ENCODE data around the gene CFAP410. TPM values are rescaled to one million over a fixed set of nuclear protein-coding genes. Genes with fewer than 3 reads are reported as not detected.

CFAP410 gene
- total and polyA plus RNA-seq, 9 donors: 1.2 to 40.8 (median 29.3) TPM

DNA sequence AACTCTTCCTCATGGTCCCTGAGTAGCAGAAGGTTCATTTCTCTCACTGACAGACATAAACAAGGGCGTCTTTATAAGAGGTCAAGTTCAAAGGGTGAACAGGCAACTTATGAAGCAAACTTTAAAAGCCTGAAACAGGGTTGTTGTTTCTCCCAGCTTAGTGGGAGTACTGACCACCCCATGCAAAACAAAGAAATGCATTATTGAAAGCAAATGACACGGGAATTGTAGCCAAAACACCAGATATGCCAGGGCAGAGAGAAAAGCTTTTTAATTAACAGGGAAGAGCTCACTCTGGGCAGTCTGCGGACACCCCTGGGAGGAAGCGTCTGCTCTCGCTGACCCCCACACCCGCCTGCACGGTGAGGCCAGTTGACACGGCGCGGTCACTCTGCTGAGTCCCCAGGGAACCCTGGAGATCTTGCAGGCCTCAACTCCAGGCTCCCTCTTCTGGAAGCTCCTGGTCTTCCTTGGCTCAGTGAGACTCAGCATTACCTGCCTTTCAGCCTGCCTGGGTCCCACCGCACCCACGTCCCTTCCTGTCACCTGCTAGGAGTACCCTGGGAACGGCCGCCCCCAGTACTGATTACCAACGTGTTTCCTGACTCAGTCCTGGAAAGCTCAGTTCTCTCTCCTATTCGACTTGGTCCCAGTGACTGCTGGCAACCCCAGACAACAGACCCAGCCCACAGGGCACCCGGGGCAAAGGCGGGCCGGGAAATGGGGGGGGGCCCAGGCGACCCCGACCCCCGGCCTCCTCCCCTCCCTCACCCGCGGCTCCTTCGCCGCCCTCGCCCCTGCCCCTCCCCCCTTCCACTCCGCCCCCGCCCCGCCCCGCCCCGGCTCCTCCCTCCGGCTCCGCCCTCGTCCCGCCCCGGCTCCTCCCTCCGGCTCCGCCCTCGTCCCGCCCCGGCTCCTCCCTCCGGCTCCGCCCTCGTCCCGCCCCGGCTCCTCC is 972 bp downstream of the CFAP410 start:
- intact Hi-C loops (cut with DNase I): loop anchor here in 1 of 4 donors (5.0 to 10.0 kb wide), 3 partner anchors 41 to 927 kb away; partner anchors contain the start of gene UBE2G2
- Histone ChIP-seq H3K4me1 (ENCODE audit: insufficient read depth) (peaks cover 4% of the 10 kb centered on the region), H3K36me3 (no peaks in the 10 kb centered on the region), H3K27ac (peak overlapping the region; percentile 80 to 95), H3K27me3 (no peaks in the 10 kb centered on the region), H3K9me3 (no peaks in the 10 kb centered on the region), H3K4me3 (peak overlapping the region; percentile 51)
- DNase-seq: peak; percentile 72 to 83 (median 81)
- WGBS, 3 donors: 1 to 2% (median 2%) methylated on average over 21 to 43 of the region's 47 CpGs
- TF ChIP-seq EP300 (IDR thresholded peaks at IDR 0.05) (no peak), POLR2A (IDR thresholded peaks at IDR 0.05) (no peak), CTCF (IDR thresholded peaks at IDR 0.05) (peak in 2 of 3 donors; percentile 39 to 41)

- WGBS, 3 donors: 28 to 40% (median 35%) methylated on average over 3 of the region's 3 CpGs
- H3K4me1 ChIP-seq (ENCODE audit: insufficient read depth): peaks cover 4% of the 10 kb centered on the region
- H3K4me3 ChIP-seq: no peak overlapping the region
- no peak for TF ChIP-seq CTCF (IDR thresholded peaks at IDR 0.05)
- no peak for TF ChIP-seq POLR2A (IDR thresholded peaks at IDR 0.05)
- TF ChIP-seq EP300 (IDR thresholded peaks at IDR 0.05): no peak
- DNase-seq: no peak
- intact Hi-C loops (cut with DNase I): loop anchor here in 1 of 4 donors (5.0 to 10.0 kb wide), 3 partner anchors 40 to 927 kb away; partner anchors contain the start of gene UBE2G2
- H3K27ac ChIP-seq: no peak overlapping the region
- H3K36me3 ChIP-seq: no peaks in the 10 kb centered on the region
- no peaks in the 10 kb centered on the region for H3K9me3 ChIP-seq
- no peaks in the 10 kb centered on the region for H3K27me3 ChIP-seq
These were observed 1.7 kb downstream of the CFAP410 start for GRCh38 chr21:44337449-44337848.

DNA sequence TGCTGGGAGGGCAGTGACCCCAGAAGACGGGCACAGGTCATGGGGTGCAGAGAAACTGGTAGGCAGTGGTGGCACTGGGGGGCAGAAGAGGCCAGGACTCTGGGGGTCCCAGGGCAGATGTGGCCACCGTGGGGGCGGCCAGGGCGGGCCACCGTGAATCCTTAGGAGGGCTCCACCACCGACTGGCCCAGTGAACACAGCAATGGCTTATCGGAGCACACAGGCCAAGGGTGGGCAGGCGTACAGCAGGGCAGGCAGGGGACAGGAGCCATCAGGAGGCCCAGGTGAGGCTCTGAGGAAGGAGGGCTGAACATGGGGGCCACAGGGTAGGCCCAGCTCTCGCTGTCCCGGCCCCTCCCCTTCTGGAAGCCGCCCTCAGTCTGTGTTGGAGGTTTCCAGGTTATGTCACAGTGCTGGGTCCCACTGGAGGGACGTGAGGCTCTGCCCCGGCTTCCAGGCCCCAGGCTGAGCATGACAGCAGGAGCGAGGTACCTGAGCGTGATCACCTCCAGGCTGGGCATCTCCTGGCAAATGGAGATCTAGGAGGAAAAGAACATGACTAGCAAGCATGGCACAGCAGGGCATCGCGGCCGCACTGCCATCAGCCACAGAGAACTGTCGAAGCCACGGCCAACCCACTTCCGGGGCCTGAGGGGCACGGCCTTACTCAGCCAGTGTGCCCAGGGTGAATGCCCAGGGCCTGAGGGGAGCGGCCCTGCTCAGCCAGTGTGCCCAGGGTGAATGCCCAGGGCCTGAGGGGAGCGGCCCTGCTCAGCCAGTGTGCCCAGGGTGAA is 3.7 kb downstream of the CFAP410 start:
- WGBS, 3 donors: 84 to 94% (median 92%) methylated on average over 19 to 24 of the region's 24 CpGs

More for the DNA sequence above, 3.7 kb downstream of the CFAP410 start:
- H3K36me3 ChIP-seq: no peaks in the 10 kb centered on the region
- peaks cover 4% of the 10 kb centered on the region for H3K4me1 ChIP-seq (ENCODE audit: insufficient read depth)
- no peaks in the 10 kb centered on the region for H3K27me3 ChIP-seq
- no peak overlapping the region for H3K27ac ChIP-seq
- TF ChIP-seq CTCF (IDR thresholded peaks at IDR 0.05) (no peak), POLR2A (IDR thresholded peaks at IDR 0.05) (no peak), EP300 (IDR thresholded peaks at IDR 0.05) (no peak)
- DNase-seq: peak in 1 of 5 donors; percentile 29
- no peak overlapping the region for H3K4me3 ChIP-seq
- intact Hi-C loops (cut with DNase I): loop anchor here in 2 of 4 donors (2.0 to 10.0 kb wide), 4 partner anchors 27 to 929 kb away; partner anchors contain the start of gene UBE2G2 (in 1 of the 2)
- no peaks in the 10 kb centered on the region for H3K9me3 ChIP-seq
